Neural cell (in vitro differentiated cells): ENCODE measurements around the gene ST6GALNAC2. TPM values are rescaled to one million over a fixed set of nuclear protein-coding genes. Genes with fewer than 3 reads are reported as not detected.
"Not testable (repeated sequence)": the region's sequence is repeated elsewhere in the genome, so short reads cannot be mapped to it uniquely, and the experiment has no call there.

Experiments
- H2AFZ ChIP-seq: fragments of 200-600, 300-800 bp; sonication (generic), shearing (Covaris generic); 2 replicates; pipeline ENCODE4 v1.6.0; 2014; ENCODE audit warnings: low read depth, mild to moderate bottlenecking, antibody characterized with exemption, low read length, moderate library complexity
- H3F3A ChIP-seq: fragments of 200-600 bp; shearing (Covaris generic); 2 replicates; pipeline ENCODE4 v1.6.1; 2016; ENCODE audit warnings: mild to moderate bottlenecking, moderate library complexity, mixed read lengths, antibody characterized with exemption, low read length; ENCODE audit not compliant: insufficient read depth, poor library complexity, severe bottlenecking
- H3K27ac ChIP-seq: fragments of 200-600, 300-800 bp; sonication (generic), shearing (Covaris generic); 2 replicates; pipeline ENCODE4 v1.5.1; 2014; ENCODE audit warnings: mild to moderate bottlenecking, low read length, moderate library complexity
- H3K27me3 ChIP-seq: fragments of 300-800, 200-600 bp; sonication (generic), shearing (Covaris generic); 2 replicates; pipeline ENCODE4 v1.6.0; 2014; ENCODE audit warnings: mild to moderate bottlenecking, low read depth, low read length, moderate library complexity; ENCODE audit not compliant: insufficient read depth
- H3K36me3 ChIP-seq: fragments of 300-800, 200-600 bp; sonication (generic), shearing (Covaris generic); 2 replicates; pipeline ENCODE4 v1.5.1; 2014; ENCODE audit warnings: mild to moderate bottlenecking, antibody characterized with exemption, low read length, moderate library complexity; ENCODE audit not compliant: insufficient read depth
- H3K4me2 ChIP-seq: fragments of 300-800, 200-600 bp; sonication (generic), shearing (Covaris generic); 2 replicates; pipeline ENCODE4 v1.6.0; 2014; ENCODE audit warnings: mild to moderate bottlenecking, low read length
- H3K4me3 ChIP-seq: fragments of 300-800, 200-600 bp; sonication (generic), shearing (Covaris generic); 2 replicates; pipeline ENCODE4 v1.5.1; 2014; ENCODE audit warnings: mild to moderate bottlenecking, low read length, moderate library complexity
- H3K79me2 ChIP-seq: fragments of 200-600 bp; shearing (Covaris generic); replicated peaks from 2 replicates; pipeline ENCODE4 v1.6.0; 2014; ENCODE audit warnings: mild to moderate bottlenecking, low read length, moderate library complexity; ENCODE audit not compliant: insufficient read depth
- H3K9ac ChIP-seq: fragments of 300-800, 200-600 bp; sonication (generic), shearing (Covaris generic); 2 replicates; pipeline ENCODE4 v1.6.1; 2016; ENCODE audit warnings: mild to moderate bottlenecking, low read length, mixed read lengths
- H3K9me2 ChIP-seq: fragments of 200-600 bp; shearing (Covaris generic); 2 replicates; pipeline ENCODE4 v1.6.1; 2016; ENCODE audit warnings: mild to moderate bottlenecking, low read length, mixed read lengths; ENCODE audit not compliant: insufficient read depth
- H3K9me3 ChIP-seq: fragments of 200-600, 300-800 bp; sonication (generic), shearing (Covaris generic); 2 replicates; pipeline ENCODE4 v1.6.1; 2016; ENCODE audit warnings: mild to moderate bottlenecking, mixed run types, low read length, moderate library complexity, mixed read lengths
- H4K20me1 ChIP-seq: fragments of 200-600 bp; shearing (Covaris generic); 2 replicates; pipeline ENCODE4 v1.6.1; 2016; ENCODE audit warnings: mild to moderate bottlenecking, mixed run types; ENCODE audit not compliant: insufficient read depth
- EP300 ChIP-seq: fragments of 450-650 bp; conservative IDR thresholded peaks from 2 replicates; pipeline ENCODE4 v1.6.1; 2014; ENCODE audit warnings: antibody characterized with exemption, mild to moderate bottlenecking, moderate library complexity; ENCODE audit not compliant: poor library complexity, severe bottlenecking
- EZH2 ChIP-seq: fragments of 200-600, 300-800 bp; shearing (Covaris generic), sonication (generic); IDR thresholded peaks from 2 replicates; pipeline ENCODE4 v1.6.1; 2014; ENCODE audit warnings: antibody characterized with exemption, low read length, borderline replicate concordance, mild to moderate bottlenecking; ENCODE audit not compliant: insufficient read depth, poor library complexity, severe bottlenecking
- MXI1 ChIP-seq: fragments of 450-650 bp; conservative IDR thresholded peaks from 2 replicates; pipeline ENCODE4 v1.6.1; 2014; ENCODE audit warnings: antibody characterized with exemption, mild to moderate bottlenecking; ENCODE audit not compliant: poor library complexity, severe bottlenecking
- POLR2AphosphoS5 ChIP-seq: IDR thresholded peaks from 2 replicates; pipeline ENCODE4 v1.6.1; 2012
- RAD21 ChIP-seq: fragments of 450-650 bp; conservative IDR thresholded peaks from 2 replicates; pipeline ENCODE4 v1.6.1; 2014; ENCODE audit warnings: antibody characterized with exemption, mild to moderate bottlenecking, moderate library complexity
- SMC3 ChIP-seq: fragments of 450-650 bp; conservative IDR thresholded peaks from 2 replicates; pipeline ENCODE4 v1.6.1; 2014; ENCODE audit warnings: antibody characterized with exemption, mild to moderate bottlenecking, moderate library complexity; ENCODE audit not compliant: poor library complexity
- TAF1 ChIP-seq: IDR thresholded peaks from 2 replicates; pipeline ENCODE4 v1.6.1; 2012; ENCODE audit warnings: low read depth
- polyA plus RNA-seq: library from polyadenylated mRNA; depleted of rRNA; stranded (reverse); fragments of >200 nt; gene quantifications from 2 replicates; pipeline ENCODE4 v1.2.3, GENCODE V29; 2014
- TF ChIP-seq, protein P1 (sequence below): IDR thresholded peaks from 2 replicates; pipeline ENCODE4 v1.6.1; 2012; ENCODE audit warnings: borderline replicate concordance
- TF ChIP-seq, protein P2 (sequence below): fragments of 450-650 bp; IDR thresholded peaks from 2 replicates; pipeline ENCODE4 v1.5.1; 2014; ENCODE audit warnings: antibody characterized with exemption, mild to moderate bottlenecking, moderate library complexity; ENCODE audit not compliant: poor library complexity, severe bottlenecking

Gene ST6GALNAC2
- polyA plus RNA-seq, 1 donor from 2014 or later = not detected

DNA sequence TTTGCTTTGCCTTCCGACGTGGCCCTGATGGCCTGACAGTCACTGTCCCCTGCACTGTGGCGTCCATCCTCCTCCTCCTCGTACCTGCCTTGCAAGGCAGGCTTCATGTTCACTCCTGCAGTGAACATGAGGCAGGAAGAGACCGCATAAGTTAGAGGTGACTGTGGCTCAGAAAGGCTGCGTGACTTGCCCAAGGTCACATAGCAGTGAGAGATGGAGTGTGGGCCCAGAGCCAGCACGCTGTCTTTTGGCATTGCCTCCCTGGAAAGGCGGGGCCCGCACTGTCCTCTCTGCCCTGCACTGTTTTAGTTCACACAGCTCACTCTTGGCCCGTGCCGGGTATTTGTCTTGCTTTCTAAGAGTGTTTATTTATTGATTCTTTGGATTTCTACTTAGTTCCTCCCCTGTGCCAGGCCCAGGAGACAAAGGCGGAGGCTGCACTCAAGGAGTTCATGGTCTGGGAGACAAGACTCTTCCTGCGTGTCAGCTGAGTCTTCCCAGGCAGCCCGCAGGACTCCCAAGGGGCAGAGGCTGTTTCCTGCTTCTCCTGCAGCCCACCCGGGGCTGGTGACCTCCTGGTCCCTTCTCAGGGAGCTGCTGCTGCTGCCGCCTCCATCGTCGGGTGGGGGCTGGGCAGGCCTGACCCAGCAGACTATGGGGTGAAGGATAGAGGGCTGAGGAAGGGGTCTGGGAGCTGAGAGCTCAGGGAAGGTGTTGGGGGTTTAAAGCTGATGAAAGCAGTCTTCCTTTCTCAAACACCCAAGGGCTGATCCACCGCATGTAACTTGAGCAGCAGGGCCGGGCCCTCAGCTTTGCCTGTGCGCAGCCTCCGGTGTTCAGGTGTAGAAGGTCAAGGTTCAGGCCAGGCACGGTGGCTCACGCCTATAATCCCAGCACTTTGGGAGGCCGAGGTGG is 60.8 kb downstream of the ST6GALNAC2 start:
- Histone ChIP-seq H3K4me2 (no peak overlapping the region), H4K20me1 (no peaks in the 10 kb centered on the region), H3K27ac (no peak overlapping the region), H3K4me3 (no peak overlapping the region), H3K27me3 (no peaks in the 10 kb centered on the region), H2AFZ (no peak overlapping the region), H3K79me2 (no peaks in the 10 kb centered on the region), H3K9me2 (no peaks in the 10 kb centered on the region), H3K9ac (no peak overlapping the region), H3K9me3 (no peaks in the 10 kb centered on the region), H3F3A (no peaks in the 10 kb centered on the region), H3K36me3 (no peaks in the 10 kb centered on the region)
- TF ChIP-seq POLR2AphosphoS5 = no peak
- no peak for TF ChIP-seq SMC3
- TF ChIP-seq, protein P1, sequence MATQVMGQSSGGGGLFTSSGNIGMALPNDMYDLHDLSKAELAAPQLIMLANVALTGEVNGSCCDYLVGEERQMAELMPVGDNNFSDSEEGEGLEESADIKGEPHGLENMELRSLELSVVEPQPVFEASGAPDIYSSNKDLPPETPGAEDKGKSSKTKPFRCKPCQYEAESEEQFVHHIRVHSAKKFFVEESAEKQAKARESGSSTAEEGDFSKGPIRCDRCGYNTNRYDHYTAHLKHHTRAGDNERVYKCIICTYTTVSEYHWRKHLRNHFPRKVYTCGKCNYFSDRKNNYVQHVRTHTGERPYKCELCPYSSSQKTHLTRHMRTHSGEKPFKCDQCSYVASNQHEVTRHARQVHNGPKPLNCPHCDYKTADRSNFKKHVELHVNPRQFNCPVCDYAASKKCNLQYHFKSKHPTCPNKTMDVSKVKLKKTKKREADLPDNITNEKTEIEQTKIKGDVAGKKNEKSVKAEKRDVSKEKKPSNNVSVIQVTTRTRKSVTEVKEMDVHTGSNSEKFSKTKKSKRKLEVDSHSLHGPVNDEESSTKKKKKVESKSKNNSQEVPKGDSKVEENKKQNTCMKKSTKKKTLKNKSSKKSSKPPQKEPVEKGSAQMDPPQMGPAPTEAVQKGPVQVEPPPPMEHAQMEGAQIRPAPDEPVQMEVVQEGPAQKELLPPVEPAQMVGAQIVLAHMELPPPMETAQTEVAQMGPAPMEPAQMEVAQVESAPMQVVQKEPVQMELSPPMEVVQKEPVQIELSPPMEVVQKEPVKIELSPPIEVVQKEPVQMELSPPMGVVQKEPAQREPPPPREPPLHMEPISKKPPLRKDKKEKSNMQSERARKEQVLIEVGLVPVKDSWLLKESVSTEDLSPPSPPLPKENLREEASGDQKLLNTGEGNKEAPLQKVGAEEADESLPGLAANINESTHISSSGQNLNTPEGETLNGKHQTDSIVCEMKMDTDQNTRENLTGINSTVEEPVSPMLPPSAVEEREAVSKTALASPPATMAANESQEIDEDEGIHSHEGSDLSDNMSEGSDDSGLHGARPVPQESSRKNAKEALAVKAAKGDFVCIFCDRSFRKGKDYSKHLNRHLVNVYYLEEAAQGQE = no peak
- TF ChIP-seq TAF1 = no peak

DNA sequence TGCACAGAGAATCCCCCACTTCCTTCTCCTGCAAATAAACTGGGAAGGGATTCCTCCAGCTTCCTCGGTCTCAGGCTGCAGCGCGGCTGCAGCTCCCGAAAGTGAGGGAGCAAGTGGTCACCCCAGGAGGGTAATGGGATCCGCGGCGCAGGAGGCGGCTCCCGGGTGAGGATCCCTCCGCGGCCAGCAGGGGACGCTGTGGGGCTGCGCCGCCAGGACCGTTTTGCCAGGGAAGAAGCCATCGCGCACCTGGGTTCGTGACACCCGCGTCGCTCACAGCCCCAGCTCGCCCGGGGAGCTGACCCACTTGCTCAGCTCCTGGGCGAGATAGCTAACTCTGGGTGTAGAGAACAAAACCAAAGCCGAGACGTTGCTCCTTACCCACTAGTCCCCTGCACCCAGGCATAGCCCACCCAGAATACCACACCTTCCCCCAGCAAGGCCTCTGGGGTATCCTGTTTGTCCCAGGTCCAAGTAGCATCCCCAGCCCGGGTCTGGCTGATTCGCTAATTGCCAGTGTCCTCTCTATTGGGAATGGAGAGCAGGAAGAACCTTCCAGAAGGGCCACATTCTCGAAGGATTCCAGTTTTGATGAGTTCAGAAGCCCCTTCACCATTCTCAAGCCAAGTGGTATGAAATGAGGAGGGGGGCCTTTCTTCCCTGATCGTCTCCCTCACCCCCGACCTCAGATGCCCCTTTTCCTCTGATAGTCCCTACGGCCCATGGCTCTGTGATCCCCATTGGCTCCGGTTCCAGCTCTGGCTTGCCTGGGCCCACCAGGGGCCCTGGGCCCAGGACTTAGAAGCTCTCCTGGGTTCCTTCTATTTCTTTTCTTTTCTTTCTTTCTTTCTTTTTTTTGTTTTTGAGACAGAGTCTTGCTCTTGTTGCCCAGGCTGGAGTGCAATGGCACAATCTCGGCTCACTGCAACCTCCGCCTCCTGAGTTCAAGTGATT is 62.3 kb downstream of the ST6GALNAC2 start:
- Histone ChIP-seq H4K20me1 (no peaks in the 10 kb centered on the region), H3K4me3 (no peak overlapping the region), H3K9ac (no peak overlapping the region), H3K79me2 (no peaks in the 10 kb centered on the region), H2AFZ (no peak overlapping the region), H3K9me3 (no peaks in the 10 kb centered on the region), H3K27me3 (no peaks in the 10 kb centered on the region), H3K36me3 (no peaks in the 10 kb centered on the region), H3K27ac (no peak overlapping the region), H3F3A (no peaks in the 10 kb centered on the region), H3K4me2 (no peak overlapping the region), H3K9me2 (no peaks in the 10 kb centered on the region)
- TF ChIP-seq POLR2AphosphoS5 = no peak
- no peak for TF ChIP-seq EZH2
- peak; percentile 96 for TF ChIP-seq SMC3
- peak; percentile 14 for TF ChIP-seq EP300
- peak; percentile 21 for TF ChIP-seq MXI1
- TF ChIP-seq, protein P2, sequence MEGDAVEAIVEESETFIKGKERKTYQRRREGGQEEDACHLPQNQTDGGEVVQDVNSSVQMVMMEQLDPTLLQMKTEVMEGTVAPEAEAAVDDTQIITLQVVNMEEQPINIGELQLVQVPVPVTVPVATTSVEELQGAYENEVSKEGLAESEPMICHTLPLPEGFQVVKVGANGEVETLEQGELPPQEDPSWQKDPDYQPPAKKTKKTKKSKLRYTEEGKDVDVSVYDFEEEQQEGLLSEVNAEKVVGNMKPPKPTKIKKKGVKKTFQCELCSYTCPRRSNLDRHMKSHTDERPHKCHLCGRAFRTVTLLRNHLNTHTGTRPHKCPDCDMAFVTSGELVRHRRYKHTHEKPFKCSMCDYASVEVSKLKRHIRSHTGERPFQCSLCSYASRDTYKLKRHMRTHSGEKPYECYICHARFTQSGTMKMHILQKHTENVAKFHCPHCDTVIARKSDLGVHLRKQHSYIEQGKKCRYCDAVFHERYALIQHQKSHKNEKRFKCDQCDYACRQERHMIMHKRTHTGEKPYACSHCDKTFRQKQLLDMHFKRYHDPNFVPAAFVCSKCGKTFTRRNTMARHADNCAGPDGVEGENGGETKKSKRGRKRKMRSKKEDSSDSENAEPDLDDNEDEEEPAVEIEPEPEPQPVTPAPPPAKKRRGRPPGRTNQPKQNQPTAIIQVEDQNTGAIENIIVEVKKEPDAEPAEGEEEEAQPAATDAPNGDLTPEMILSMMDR = peak; percentile 97
- TF ChIP-seq, protein P1 = no peak
- no peak for TF ChIP-seq TAF1
- peak; percentile 94 for TF ChIP-seq RAD21

DNA sequence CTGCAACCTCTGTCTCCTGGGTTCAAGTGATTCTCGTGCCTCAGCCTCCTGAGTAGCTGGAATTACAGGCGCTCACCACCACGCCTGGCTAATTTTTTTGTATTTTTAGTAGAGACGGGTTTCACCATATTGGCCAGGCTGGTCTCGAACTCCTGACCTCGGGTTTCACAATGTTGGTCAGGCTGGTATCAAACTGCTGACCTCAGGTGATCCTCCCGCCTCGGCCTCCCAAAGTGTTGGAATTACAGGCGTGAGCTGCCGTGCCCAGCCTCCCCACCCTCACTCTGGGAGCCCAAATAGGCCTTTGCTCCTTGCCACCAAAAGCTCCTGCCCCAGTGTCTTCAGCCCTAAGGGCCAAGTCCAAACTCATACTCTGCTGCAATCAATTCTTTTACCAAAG is 64.0 kb downstream of the ST6GALNAC2 start:
- H3K27me3 ChIP-seq, H3K9me2 ChIP-seq, H3F3A ChIP-seq, H2AFZ ChIP-seq, H3K9me3 ChIP-seq, H3K9ac ChIP-seq, H3K4me3 ChIP-seq, H3K4me2 ChIP-seq, H4K20me1 ChIP-seq, H3K79me2 ChIP-seq, H3K27ac ChIP-seq, H3K36me3 ChIP-seq: not testable (repeated sequence)
